ENCODE results near the gene TTLL7. TPM values are rescaled to one million over a fixed set of nuclear protein-coding genes. Genes with fewer than 3 reads are reported as not detected.
A peak's percentile ranks its signal among the peaks of the same experiment; 100 is the strongest.
"Not testable (repeated sequence)": the region's sequence is repeated elsewhere in the genome, so short reads cannot be mapped to it uniquely, and the experiment has no call there.

The TTLL7 gene
- total RNA-seq, 2 experiments from 2014 or later, result not detected

DNA sequence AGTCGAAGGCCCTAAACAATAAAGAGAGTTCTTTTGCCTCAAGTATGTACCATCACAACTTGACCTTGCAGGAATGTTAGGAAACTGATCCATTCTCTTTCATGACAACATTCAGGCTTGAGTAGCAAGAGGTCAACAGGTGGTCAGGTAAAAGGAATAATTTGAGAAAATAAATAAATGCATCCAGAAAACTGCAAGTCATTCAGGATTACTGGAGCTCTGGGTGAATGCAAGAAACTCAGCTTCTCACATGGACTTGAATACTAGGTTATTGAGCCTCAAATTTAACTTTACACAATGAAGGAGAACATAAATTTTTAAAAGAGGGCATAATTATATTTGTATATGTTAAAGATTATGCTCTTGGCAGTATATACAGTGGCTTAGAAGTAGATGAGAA is 76.5 kb downstream of the TTLL7 start:
- no peaks in the 10 kb centered on the region for H3K4me1 Mint-ChIP-seq (ENCODE audit: low read depth)
- no peak overlapping the region for H3K27ac Mint-ChIP-seq
- intact Hi-C loops (cut with micrococcal nuclease), result no loop called here
- peaks cover 6% of the 10 kb centered on the region for H3K27me3 Mint-ChIP-seq (ENCODE audit: low read depth)
- H3K4me3 Mint-ChIP-seq, result no peak overlapping the region
- no peaks in the 10 kb centered on the region for H3K9me3 Mint-ChIP-seq
- CTCF ChIA-PET, result interaction anchor here (1.3 kb wide), 1 partner anchor 196 kb away, joined by 3 read pairs; no protein-coding TSS in a partner anchor
- no peak for DNase-seq
- H3K36me3 Mint-ChIP-seq (ENCODE audit: low read depth), result no peaks in the 10 kb centered on the region

DNA sequence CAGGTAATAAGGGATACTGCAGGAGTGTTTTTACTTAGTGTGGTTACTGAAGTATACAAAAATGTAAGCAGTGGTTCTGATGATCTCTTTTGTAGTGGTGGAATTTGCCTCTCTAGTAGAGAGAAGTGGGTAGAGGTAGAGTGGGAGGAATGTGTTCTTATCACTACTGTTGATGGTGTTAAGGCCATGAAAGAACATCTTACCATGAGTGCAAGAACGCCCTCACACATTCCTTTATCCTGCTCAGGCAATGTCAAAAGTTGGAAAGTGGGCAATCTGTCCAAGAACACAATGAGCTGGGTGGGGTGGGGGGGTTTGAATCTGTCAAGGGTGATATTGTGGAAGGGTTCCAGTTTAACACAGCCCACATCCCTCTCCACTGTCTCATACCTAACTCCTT is 78.6 kb downstream of the TTLL7 start:
- DNase-seq, result no peak
- H3K4me3 Mint-ChIP-seq, result no peak overlapping the region
- intact Hi-C loops (cut with micrococcal nuclease), result no loop called here
- H3K27me3 Mint-ChIP-seq (ENCODE audit: low read depth), result peaks cover 8% of the 10 kb centered on the region
- no peaks in the 10 kb centered on the region for H3K36me3 Mint-ChIP-seq (ENCODE audit: low read depth)
- CTCF ChIA-PET, result no interaction called here
- H3K27ac Mint-ChIP-seq, result no peak overlapping the region
- no peaks in the 10 kb centered on the region for H3K4me1 Mint-ChIP-seq (ENCODE audit: low read depth)
- H3K9me3 Mint-ChIP-seq, result no peaks in the 10 kb centered on the region

DNA sequence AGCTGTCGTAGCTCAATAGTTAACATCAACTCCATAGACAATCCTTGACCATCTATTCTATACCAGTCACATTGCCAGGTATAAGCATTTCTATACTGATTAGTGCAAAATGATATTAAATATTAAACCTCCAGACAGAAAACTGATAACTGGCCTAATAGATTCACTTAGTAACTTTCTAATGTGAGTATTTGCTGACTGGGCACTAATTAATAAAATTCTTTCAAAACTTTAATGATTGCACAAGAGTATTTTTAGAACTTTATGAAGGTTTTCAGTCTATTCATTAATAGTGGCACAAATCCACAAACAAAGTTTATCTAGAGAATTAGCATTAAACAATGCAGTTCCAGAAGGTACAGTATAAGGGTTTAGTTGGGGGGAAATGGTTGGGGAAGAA is 79.1 kb downstream of the TTLL7 start:
- H3K4me1 Mint-ChIP-seq (ENCODE audit: low read depth), result no peaks in the 10 kb centered on the region
- intact Hi-C loops (cut with micrococcal nuclease), result no loop called here
- H3K9me3 Mint-ChIP-seq, result no peaks in the 10 kb centered on the region

DNA sequence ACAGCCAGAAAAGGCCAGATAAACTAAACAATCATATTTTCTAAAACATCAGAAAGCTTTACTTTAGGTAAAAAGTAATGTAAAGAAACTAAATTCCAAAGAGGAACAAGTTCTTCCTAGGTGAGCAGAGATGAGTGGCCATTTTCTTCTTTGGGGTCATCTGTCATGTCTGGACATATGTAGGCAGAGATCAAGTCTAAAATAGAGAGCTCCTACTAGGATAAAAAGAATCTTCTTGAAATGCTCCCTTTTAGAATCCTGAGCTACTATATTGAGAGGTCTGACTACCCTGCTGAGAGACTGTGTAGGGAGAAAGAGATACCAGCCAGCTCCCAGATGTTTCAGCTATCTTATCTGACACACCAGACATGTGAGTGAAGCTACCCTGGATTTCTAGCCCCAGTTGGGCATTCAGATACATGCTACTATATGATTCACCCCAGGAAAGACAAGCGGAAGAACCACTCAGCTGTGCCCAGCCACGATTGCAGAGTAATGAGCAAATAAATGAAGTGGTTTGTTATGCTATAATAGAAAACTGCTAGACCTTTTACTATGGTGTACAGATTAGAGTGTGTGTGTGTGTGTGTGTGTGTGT is 80.1 kb downstream of the TTLL7 start:
- H3K4me3 Mint-ChIP-seq, result no peak overlapping the region
- CTCF ChIA-PET, result interaction anchor here (0.6 to 2.0 kb wide), 2 partner anchors 13 to 806 kb away, joined by 3 to 7 read pairs; no protein-coding TSS in a partner anchor
- H3K27ac Mint-ChIP-seq, result no peak overlapping the region
- no peak for DNase-seq
- H3K4me1 Mint-ChIP-seq (ENCODE audit: low read depth), result no peaks in the 10 kb centered on the region
- no peaks in the 10 kb centered on the region for H3K36me3 Mint-ChIP-seq (ENCODE audit: low read depth)
- peaks cover 18% of the 10 kb centered on the region for H3K27me3 Mint-ChIP-seq (ENCODE audit: low read depth)
- intact Hi-C loops (cut with micrococcal nuclease), result no loop called here
- H3K9me3 Mint-ChIP-seq, result no peaks in the 10 kb centered on the region

More for the DNA sequence above, 79.1 kb downstream of the TTLL7 start:
- Mint-ChIP-seq H3K27ac (no peak overlapping the region), H3K36me3 (ENCODE audit: low read depth) (no peaks in the 10 kb centered on the region), H3K27me3 (ENCODE audit: low read depth) (peaks cover 10% of the 10 kb centered on the region), H3K4me3 (no peak overlapping the region)
- DNase-seq, result no peak
- CTCF ChIA-PET, result interaction anchor here (2.0 kb wide), 1 partner anchor 14 kb away, joined by 7 read pairs; no protein-coding TSS in a partner anchor

DNA sequence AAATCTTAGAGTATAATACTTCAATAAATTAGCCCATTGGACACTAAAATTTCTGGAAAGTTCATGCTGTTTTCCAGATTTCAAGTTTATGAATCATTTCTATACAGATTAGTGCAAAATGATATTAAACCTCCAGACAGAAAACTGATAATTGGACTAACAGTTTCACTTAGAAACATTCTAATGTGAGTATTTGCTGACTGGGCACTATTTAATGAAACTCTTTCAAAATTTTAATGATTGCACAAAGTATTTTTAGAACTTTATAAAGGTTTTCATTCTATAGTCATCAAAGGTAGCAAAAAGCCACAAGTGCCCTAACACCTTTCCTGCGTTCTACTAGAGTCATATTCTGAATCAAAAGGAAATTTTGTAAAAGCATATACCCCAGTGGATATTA is 81.0 kb downstream of the TTLL7 start:
- Mint-ChIP-seq H3K36me3 (ENCODE audit: low read depth) (no peaks in the 10 kb centered on the region), H3K4me1 (ENCODE audit: low read depth) (no peaks in the 10 kb centered on the region), H3K27me3 (ENCODE audit: low read depth) (peaks cover 21% of the 10 kb centered on the region), H3K4me3 (no peak overlapping the region), H3K9me3 (no peaks in the 10 kb centered on the region), H3K27ac (no peak overlapping the region)
- intact Hi-C loops (cut with micrococcal nuclease), result no loop called here
- CTCF ChIA-PET, result interaction anchor here (0.6 to 2.0 kb wide), 2 partner anchors 12 to 806 kb away, joined by 3 to 7 read pairs; no protein-coding TSS in a partner anchor
- no peak for DNase-seq

DNA sequence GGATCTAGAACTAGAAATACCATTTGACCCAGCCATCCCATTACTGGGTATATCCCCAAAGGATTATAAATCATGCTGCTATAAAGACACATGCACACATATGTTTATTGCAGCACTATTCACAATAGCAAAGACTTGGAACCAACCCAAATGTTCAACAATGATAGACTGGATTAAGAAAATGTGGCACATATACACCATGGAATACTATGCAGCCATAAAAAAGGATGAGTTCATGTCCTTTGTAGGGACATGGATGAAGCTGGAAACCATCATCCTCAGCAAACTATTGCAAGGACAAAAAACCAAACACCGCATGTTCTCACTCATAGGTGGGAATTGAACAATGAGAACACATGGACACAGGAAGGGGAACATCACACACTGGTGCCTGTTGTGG is 82.8 kb downstream of the TTLL7 start:
- H3K27me3 Mint-ChIP-seq (ENCODE audit: low read depth), result peaks cover 21% of the 10 kb centered on the region
- H3K4me1 Mint-ChIP-seq (ENCODE audit: low read depth); DNase-seq; H3K36me3 Mint-ChIP-seq (ENCODE audit: low read depth); H3K9me3 Mint-ChIP-seq; intact Hi-C loops (cut with micrococcal nuclease); H3K4me3 Mint-ChIP-seq; H3K27ac Mint-ChIP-seq: not testable (repeated sequence)
- CTCF ChIA-PET, result interaction anchor here (0.6 kb wide), 1 partner anchor 11 kb away, joined by 3 read pairs; no protein-coding TSS in a partner anchor

DNA sequence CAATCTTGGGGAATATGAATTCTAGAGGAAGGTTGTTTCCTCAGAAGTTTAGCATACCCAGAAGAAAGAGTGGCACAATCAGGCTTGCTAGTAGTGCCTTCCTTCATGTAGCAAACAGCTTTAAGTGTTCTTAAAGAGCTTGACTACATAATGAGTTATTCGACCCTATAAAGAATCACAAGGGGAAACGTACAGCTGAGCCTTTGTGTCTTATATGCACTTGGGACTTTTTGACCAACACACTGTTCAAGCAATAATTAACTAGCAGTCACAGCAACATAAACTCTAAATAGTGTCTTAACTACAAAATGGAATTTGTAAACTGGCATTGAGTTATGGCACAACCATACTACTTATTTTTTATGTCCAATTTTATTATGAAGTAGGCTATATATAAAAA is 86.1 kb downstream of the TTLL7 start:
- no peak for DNase-seq
- Mint-ChIP-seq H3K27me3 (ENCODE audit: low read depth) (peaks cover 27% of the 10 kb centered on the region), H3K27ac (no peak overlapping the region), H3K9me3 (no peaks in the 10 kb centered on the region), H3K4me3 (no peak overlapping the region), H3K4me1 (ENCODE audit: low read depth) (no peaks in the 10 kb centered on the region), H3K36me3 (ENCODE audit: low read depth) (no peaks in the 10 kb centered on the region)
- intact Hi-C loops (cut with micrococcal nuclease), result no loop called here
- CTCF ChIA-PET, result no interaction called here

DNA sequence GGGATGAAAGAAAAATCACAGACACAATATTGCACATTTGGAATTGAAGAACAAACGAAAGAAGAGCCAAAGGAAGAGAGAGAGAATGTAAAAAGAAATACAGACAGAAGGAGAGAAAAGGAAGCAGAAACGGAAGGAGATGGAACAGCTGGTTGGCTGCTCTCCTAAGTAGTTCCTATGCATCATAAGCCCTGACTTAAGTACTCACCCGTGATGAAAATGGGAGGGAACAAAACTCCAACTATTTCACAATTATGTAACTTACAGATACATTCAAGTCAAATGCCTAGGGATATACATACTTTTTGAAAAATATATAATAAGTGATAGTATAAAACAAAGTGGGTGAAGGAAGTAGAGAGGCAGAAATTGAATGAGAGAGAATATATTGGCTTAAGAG is 88.5 kb downstream of the TTLL7 start:
- H3K4me3 Mint-ChIP-seq, result no peak overlapping the region

DNA sequence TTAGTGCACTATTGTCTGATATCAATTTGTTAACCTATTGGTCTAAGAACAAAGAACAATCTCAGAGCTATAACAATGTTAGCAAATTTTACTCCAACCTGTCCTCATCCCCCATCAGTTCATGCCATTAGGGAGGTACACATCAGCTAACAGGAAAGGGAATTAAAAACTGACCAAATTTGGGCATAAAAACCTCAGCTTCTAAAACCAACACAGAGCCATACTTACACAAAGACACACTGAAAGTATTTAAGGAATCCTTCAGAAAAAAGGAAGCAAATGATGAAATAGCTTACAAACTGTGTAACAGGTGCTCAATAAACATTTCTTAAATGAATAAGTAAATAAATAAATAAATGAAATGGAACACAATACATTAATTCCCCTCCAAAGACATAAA is 89.2 kb downstream of the TTLL7 start:
- Mint-ChIP-seq H3K27ac (no peak overlapping the region), H3K4me3 (no peak overlapping the region), H3K36me3 (ENCODE audit: low read depth) (no peaks in the 10 kb centered on the region), H3K4me1 (ENCODE audit: low read depth) (no peaks in the 10 kb centered on the region), H3K9me3 (no peaks in the 10 kb centered on the region), H3K27me3 (ENCODE audit: low read depth) (peaks cover 28% of the 10 kb centered on the region)
- DNase-seq, result no peak
- intact Hi-C loops (cut with micrococcal nuclease), result loop anchor here (5.0 to 10.0 kb wide), 3 partner anchors 715 to 1025 kb away; no protein-coding TSS in a partner anchor
- CTCF ChIA-PET, result interaction anchor here (1.2 kb wide), 1 partner anchor 205 kb away, joined by 3 read pairs; no protein-coding TSS in a partner anchor

More for the DNA sequence above, 88.5 kb downstream of the TTLL7 start:
- Mint-ChIP-seq H3K27ac (no peak overlapping the region), H3K4me1 (ENCODE audit: low read depth) (no peaks in the 10 kb centered on the region), H3K9me3 (no peaks in the 10 kb centered on the region), H3K27me3 (ENCODE audit: low read depth) (peaks cover 32% of the 10 kb centered on the region), H3K36me3 (ENCODE audit: low read depth) (no peaks in the 10 kb centered on the region)
- CTCF ChIA-PET, result interaction anchor here (1.2 kb wide), 1 partner anchor 205 kb away, joined by 3 read pairs; no protein-coding TSS in a partner anchor
- no peak for DNase-seq
- intact Hi-C loops (cut with micrococcal nuclease), result no loop called here

DNA sequence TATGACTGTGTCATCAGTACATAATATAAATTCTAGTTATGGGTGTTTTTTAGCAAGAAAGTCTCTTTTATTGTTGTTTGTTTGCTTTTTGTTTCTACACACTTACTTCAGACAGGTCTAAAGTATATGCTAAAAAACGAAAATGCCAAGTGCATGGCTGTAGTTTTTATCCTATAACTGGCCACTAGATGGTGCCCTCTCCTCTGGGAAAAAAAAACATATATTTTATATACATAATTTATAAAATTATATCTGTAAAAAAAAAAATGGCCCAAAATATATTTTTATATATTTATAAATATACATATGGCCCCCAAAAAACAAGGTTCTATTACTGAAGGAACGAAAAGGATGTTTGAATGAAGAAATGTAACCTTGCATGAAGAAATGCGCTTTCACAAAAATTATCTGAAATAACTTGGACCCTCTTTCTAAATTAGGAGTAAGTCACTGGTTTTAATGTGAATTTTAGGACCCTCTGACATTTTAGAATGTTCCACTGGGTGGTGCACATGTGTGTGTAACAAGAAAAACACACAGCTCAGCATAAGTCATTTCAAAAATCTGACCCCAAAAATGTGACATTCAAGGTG is 93.5 kb downstream of the TTLL7 start:
- intact Hi-C loops (cut with micrococcal nuclease), result loop anchor here (1.0 to 10.0 kb wide), 5 partner anchors 218 to 1029 kb away; no protein-coding TSS in a partner anchor
- peaks cover 12% of the 10 kb centered on the region for H3K27me3 Mint-ChIP-seq (ENCODE audit: low read depth)
- H3K9me3 Mint-ChIP-seq, result no peaks in the 10 kb centered on the region
- no peak overlapping the region for H3K4me3 Mint-ChIP-seq
- peak; percentile 10 for DNase-seq
- CTCF ChIA-PET, result interaction anchor here (1.1 to 1.8 kb wide), 6 partner anchors 13 to 867 kb away, joined by 3 to 8 read pairs (median 4); no protein-coding TSS in a partner anchor
- no peaks in the 10 kb centered on the region for H3K36me3 Mint-ChIP-seq (ENCODE audit: low read depth)
- H3K27ac Mint-ChIP-seq, result no peak overlapping the region
- H3K4me1 Mint-ChIP-seq (ENCODE audit: low read depth), result no peaks in the 10 kb centered on the region

DNA sequence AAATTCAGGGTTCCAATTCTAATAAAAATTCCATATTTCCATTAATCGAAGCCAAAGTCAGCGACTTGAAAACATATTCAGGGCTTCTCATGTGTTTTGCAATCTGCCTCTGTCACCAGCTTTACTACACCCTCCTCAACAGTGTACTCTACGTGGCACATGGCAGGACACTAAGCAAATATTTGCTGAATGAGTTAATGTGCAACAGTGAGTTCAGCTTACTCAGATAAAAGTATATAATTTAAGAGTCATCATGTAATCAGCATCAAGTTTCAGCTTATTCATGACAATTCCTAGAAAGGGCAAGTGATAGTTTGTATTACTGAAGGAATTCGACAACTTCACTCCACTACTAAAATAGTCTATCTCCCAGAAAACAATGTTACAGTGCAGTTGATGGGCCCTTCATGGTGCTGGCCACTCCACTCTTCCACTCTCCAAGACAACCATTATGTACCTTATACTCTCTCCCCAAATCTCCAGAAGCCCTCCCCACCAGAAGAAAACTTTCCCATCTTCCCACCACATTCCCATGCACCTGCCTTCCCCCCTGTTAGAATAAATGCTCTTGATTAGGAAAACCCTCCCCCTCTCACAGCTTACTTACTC is 97.3 kb downstream of the TTLL7 start:
- Mint-ChIP-seq H3K4me1 (ENCODE audit: low read depth) (no peaks in the 10 kb centered on the region), H3K27ac (no peak overlapping the region), H3K4me3 (no peak overlapping the region), H3K27me3 (ENCODE audit: low read depth) (peaks cover under 1% of the 10 kb centered on the region), H3K9me3 (no peaks in the 10 kb centered on the region), H3K36me3 (ENCODE audit: low read depth) (no peaks in the 10 kb centered on the region)
- no peak for DNase-seq
- CTCF ChIA-PET, result interaction anchor here (0.6 to 0.8 kb wide), 2 partner anchors 31 to 275 kb away, joined by 3 to 4 read pairs; no protein-coding TSS in a partner anchor
- intact Hi-C loops (cut with micrococcal nuclease), result loop anchor here (10.0 kb wide), 2 partner anchors 723 to 1033 kb away; no protein-coding TSS in a partner anchor

DNA sequence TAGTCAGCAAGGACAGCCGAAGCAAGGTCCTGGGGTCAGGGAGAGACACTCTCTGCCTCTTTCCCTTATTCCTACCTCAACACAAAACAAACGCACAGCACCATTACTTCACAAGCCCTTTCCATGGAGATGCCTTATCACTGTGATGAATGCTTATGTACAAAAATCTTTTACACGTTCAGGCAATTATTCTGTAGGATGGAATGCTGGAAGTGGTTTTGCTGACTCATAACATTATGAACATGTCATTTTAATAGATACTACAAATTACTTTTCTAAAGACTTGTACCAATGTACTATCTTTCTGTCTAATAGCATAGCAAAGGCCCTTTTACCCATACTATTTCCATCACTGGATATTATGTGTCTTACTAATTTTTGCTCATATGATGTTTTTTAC is 98.4 kb downstream of the TTLL7 start:
- Mint-ChIP-seq H3K4me1 (ENCODE audit: low read depth) (no peaks in the 10 kb centered on the region), H3K27me3 (ENCODE audit: low read depth) (peaks cover 10% of the 10 kb centered on the region), H3K36me3 (ENCODE audit: low read depth) (no peaks in the 10 kb centered on the region), H3K4me3 (no peak overlapping the region), H3K9me3 (no peaks in the 10 kb centered on the region), H3K27ac (no peak overlapping the region)
- intact Hi-C loops (cut with micrococcal nuclease), result loop anchor here (10.0 kb wide), 2 partner anchors 724 to 1034 kb away; no protein-coding TSS in a partner anchor
- no peak for DNase-seq
- CTCF ChIA-PET, result no interaction called here

Measured in activated naive CD4-positive, alpha-beta T cell treated with anti-CD3 and anti-CD28 coated beads for 36 hours (primary cell).